DND-41 (cell line): ENCODE data around the gene SCN8A.

Experiments used
- CTCF ChIP-seq: IDR thresholded peaks from 2 replicates; pipeline ENCODE4 v1.5.1; 2012; ENCODE audit warnings: borderline replicate concordance, low read length, moderate library complexity, mild to moderate bottlenecking; ENCODE audit not compliant: poor library complexity, severe bottlenecking; ENCODE audit errors: extremely low read depth
- EZH2 ChIP-seq: IDR thresholded peaks from 3 replicates; pipeline ENCODE4 v1.6.1; 2012; ENCODE audit warnings: borderline replicate concordance, low read depth, mild to moderate bottlenecking, moderate library complexity, low read length, inconsistent platforms; ENCODE audit not compliant: severe bottlenecking

- no peak for TF ChIP-seq CTCF
- no peak for TF ChIP-seq EZH2
Measured at GRCh38 chr12:51632623-51633022, 41.6 kb downstream of the SCN8A start.
